Amygdala (tissue), 56 donors: ENCODE results near the gene TRIP6.

Experiments
- DNase-seq, 56 donors: peaks; one replicate each; lab custom pipeline; 2025; lab: John Stamatoyannopoulos, UW

Gene TRIP6, protein sequence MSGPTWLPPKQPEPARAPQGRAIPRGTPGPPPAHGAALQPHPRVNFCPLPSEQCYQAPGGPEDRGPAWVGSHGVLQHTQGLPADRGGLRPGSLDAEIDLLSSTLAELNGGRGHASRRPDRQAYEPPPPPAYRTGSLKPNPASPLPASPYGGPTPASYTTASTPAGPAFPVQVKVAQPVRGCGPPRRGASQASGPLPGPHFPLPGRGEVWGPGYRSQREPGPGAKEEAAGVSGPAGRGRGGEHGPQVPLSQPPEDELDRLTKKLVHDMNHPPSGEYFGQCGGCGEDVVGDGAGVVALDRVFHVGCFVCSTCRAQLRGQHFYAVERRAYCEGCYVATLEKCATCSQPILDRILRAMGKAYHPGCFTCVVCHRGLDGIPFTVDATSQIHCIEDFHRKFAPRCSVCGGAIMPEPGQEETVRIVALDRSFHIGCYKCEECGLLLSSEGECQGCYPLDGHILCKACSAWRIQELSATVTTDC

DNA sequence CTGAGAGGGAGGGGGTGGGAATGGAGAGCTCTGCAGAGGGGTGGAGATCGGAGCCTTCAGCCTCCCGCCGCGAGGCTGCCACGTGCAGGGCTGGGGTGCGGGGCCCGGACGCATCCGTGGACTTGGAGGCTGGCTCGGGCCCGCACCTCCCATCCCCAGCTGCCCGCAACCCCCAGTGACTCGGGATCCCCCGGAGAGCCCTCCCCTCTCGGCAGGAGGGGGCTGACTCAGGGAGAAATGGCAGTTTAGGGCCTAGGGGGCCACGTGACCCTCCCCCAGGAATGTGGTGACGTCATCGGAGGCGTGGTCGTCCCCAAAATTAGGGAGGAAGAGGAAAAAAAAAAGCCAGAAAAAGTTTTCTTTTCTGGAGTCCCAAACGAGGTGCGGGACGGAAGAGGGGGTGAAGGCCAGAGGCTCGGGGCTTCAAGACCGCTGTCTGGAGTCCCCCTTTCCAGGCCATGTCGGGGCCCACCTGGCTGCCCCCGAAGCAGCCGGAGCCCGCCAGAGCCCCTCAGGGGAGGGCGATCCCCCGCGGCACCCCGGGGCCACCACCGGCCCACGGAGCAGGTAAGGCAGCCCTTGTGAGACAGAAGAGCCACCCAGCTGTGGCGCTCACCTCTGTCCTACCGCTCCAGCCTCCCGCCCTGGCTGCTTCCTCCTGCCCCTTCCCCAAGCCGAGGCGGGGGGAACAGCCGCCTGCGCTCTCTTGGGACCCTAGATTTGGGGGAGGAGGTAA lies at the start of gene TRIP6:
Gene TRIP6, plus strand, starts transcription at position 348 of the 736 bp plus-strand sequence. Its CDS starts 111 bp downstream, at position 459.
- peak in 53 of 56 donors; percentile 15 to 88 (median 62) for DNase-seq

DNA sequence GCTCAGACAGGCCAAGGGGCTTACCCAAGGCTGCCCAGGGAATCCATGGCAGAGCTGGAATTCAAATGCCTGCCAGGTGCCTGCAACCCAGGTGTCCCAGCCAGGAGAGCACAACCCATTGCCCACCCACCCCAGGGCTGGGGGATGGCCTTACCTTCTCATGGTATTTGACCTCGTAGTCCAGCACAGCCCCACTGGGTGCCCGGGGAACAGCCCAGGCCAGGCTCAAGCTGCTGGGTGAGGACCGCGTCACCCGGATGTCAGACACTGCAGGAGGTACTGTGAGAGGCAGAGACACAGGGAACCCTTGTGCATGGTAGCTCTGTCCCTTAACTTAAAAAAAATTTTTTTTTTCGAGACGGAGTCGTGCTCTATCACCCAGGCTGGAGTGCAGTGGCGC lies 48.8 kb upstream of the TRIP6 start:
- no peak for DNase-seq

DNA sequence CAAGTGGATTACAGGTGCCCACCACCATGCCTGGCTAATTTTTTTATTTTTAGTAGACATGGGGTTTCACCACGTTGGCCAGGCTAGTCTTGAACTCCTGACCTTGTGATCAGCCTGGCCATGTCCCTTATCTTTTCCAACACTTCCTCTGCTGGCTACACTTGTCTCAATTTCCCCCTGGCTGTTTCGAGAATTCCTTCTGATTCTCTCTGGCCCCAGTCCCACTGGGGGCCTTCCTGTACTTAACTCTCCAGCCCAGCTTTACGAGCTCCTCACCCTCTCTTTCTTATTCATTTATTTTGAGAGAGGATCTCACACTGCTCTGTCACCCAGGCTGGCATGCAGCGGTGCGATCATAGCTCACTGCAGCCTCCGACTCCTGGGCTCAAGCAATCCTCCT lies 48.4 kb upstream of the TRIP6 start:
- DNase-seq, result no peak

DNA sequence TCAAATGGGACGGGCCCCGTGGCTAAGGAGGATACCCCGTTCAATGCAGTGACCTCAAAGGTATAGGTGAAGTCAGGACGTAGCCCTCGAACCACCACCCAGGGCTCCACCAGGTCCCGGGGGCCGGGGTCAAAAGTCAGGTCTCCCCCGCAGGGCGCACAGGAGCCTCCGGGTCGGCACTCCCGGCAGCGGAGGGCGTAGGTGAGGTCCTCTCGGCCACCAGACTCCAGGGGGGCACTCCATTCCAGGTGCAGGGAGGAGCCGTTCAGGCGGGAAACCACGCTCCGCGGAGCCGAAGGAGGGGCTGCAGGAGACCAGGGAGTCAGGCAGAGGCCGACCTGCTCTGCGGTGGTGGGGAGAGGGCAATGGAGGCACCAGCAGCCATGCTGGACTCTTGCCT lies 47.6 kb upstream of the TRIP6 start:
- DNase-seq, result no peak

DNA sequence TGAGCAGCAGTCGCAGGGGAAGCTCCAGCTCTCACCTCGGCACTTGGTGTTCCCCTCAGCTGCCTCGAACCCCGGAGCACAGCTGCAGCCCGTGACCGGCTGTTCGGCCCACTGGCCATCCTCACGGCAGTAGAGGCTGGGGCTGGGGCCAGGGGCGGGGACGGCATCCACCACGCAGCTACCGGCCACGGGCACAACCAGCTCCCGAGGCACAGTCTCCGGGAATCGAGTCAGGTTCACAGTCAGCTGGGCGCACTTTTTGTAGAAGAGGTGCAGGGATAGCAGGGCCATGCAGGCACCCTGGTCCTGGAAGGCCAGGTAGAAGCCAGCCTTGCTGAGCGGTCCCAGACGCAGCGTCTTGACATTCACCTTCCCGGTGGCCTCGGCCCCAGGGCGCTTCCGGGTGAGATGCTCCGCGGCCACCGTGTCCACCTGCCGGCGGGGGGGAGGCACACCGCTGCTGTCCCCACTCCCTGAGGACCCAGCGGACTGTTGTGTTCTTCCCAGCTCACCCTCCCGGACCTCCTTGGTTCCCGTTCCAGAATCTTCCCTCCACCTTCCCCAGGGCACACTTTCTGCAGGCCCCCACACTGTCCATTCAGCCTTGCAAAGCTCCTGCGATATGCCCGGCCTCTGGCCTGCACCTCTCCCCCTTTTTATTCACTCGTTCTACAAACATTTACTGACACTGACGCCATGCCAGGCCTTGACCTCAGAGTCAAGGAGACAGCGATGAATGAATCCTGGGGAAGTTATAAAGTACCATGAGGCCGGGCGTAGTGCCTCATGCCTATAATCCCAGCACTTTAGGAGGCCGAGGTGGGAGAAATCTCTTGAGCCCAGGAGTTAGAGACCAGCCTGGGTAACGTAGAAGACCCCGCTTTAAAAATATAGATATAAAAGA lies 44.7 kb upstream of the TRIP6 start:
- DNase-seq, result no peak

DNA sequence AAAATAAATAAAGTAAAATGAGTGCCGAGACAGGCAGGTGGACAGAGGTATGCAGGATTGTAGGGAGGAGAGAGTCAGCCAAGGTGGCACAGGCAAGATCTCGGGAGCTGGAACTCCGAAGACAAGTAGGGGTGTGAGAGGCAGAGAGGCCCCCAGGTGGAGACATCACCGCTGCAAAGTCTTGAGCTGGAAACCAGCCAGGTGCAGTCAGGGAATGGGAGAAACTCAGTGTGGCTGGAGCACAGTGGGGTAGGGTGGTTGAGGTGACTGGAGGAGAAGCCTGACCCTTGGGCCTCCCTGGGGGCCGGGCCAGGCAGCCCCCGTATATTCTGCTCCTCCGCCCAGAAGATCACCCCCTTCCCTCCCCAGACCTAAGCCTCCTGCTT lies 44.1 kb upstream of the TRIP6 start:
- DNase-seq, result no peak

DNA sequence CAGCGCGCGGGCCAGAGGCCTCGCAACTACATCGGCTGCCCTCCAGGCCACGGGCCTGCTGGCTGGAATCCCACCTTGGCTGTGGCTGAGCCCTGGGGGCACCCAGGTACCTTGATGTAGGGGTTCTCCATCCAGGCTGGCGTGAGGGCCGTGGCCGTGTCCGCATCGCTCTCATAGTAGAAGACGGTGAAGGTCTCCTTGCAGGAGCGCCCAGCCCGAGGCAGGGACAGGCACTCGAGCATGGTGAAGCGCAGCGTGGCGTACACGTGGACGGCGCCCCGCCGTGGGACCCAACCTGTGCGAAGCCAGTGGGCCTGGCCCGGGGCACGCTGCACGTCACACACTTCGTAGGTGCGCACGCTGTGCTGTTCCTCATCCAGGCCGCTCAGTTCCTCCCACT lies 43.7 kb upstream of the TRIP6 start:
- no peak for DNase-seq

DNA sequence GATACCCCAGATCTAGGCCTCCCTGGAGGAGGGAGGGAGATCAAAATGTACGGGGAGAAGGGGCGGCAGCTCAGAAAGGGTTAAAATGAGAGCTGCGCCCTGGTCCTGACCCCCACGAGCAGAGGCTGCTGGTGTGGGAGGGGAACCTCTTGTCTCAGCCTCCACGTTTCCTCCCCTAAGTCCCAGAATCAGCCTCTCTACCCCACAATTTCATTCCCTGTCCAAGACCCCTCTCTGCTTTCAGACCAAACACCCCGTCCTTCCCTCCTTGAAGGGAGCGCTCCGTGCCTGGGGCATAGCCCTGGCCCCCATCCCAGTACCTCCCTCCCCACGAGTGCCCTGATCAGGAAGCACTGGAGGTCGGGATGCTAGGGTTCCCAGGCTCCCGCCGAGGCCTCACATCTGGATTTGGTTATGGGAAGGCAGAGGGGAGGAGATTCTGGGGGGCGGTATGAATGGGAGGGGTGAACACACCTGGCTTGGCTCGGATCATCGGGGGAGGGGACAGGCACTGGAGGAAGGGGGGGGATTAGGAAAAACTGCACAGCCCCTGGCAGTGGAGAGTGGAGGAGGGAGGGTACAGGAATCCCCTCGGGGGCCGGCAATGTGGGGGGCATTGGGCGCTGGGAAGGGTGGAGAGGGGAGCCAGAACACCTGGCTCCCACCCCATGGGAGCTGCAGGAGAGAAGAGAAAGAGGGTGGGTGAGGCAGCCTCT lies 42.5 kb upstream of the TRIP6 start:
- DNase-seq, result no peak

DNA sequence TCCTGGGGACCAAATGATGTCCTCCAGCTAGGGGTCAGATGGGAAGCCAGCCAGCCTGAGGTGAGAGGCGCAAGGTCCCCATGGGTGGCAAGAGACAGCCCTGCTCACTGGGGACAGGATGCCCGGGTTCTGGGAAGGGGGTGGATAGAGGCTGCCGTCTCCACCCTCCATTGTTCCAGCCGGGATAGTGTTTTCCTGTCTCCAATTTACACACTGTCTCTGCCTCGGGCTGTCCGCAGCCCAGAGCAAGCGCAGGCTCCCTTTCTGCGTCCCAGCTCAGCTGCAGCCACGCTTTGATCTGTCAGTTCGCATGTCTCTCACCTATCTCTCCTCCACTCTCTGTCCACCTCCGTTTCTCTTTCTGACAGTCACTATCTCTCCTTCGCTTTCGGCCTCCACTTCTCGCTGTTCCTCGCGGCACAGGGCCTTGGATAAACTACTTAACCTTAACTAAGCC lies 41.9 kb upstream of the TRIP6 start:
- no peak for DNase-seq

DNA sequence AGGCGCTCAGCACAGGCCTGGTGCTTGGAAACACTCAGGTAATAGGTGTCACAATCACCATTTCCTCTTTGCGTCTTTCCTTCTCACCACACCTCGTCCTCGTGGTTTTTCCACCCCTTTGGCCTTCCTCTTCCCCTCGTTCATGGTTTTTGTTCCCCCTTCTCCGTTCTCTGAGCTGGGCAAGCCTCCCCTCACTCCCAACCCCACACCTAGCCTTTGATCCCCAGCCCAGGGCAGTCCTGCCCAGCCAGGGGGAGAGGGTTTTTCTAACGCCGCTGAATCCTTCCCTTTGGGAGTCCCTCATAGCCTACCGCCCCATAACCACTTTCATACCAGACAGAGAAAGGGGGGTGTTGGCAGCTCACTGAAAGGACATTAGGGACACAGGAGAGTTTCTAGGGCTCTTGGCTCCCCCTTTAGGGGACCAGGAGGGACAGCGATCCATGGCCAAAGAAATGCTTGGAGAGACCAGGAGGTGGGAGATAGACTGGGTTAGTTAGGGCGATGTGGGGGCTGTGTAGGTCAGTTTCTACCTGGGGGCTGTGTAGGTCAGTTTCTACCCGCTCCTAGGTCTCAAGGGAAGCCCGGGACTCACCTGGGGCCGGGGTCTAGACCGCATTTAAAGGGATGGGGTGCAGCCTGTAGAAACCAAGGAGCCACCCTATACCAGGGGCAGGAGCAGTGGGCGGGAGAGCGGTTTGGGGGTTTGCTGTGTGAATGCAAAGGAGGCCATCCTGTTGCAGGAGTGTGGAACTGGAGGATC lies 41.3 kb upstream of the TRIP6 start:
- no peak for DNase-seq

DNA sequence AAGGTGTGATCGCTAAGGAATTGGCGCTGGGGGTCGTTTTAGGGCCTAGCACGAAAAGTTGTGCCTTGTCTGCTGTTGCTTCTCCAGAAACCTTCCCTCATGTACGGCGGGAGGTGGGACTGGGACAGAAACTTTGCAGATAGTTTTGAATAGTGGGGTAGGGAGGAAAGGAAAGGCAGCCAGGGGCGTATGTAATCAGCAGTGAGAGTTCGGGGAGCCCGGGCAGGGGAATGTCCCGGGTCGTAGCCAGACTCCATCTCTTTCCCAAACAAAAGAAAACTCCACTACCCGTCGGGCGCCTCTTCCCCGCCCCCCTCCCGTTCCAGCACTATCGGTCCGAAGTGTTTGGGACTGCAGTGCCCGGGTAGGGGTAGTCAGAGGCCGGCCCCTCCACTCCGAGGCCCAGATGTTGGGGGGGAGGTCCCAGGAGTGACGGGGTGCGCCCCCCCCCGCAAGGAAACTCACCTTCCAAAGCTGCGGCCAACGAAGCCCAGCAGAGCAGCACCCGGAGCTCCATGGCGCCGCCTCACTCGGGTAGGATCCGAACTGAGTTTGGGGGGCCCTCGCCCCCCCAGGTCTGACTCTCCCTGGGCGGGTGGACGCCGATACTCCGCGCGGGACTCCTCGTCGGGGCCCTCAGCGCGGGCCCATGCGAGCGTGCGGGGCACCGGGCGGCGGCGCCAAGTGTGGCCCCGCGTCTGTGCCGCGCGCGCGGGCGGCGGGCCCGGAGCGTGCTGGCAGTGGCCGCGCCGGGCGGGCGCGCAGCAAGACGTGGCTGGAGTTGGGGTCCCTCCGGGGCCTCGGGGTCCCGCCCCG lies 40.5 kb upstream of the TRIP6 start:
- no peak for DNase-seq

DNA sequence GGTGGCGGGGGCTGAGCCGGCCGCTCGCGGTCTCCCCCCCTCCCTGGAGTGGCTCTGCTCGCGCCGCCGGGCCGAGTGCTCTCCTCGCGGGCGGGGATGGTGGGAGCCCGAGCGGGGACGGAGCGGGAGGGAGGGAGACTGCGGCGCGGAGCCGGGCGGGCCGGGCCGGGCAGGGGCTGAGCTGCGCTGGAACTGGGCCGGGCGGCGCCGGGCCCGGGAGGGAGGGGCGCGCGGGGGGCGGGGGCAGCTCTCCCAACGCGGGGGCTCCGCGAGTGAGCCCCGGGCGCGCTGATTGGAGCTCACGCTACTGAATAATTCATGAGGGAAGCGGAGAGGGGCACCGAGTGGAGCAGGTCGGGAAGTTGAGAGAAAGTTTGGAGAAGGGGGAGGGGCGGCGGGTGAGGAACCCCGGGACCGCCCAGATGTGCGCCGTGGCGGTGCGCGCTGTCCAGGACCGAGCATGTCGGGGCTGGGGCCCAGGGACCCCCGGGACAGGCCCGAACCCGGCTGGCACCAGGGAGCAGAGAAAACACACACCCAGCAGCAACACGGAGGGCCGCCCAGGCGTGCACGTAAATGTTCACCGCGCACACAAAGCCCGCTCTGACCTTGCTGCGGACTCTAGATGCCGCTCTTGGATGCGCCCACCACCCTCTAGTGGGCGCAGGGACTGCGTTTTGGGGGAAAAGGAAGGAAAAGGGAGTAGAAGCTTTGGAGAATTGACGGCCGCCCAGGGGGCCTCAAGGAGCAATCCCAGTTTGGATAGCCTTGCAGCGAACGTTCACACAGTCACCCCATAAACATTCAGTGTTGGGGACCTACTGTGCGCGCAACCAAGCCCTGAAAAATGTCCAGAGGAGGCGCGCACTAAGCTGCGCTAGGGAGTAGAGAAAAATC lies 39.6 kb upstream of the TRIP6 start, which contains the start of gene EPHB4:
Gene EPHB4, minus strand, starts transcription at position 194 of the 897 bp plus-strand sequence. CDS start 493 bp downstream, outside the sequence.
- peak in 10 of 56 donors; percentile 3 to 59 (median 18) for DNase-seq

DNA sequence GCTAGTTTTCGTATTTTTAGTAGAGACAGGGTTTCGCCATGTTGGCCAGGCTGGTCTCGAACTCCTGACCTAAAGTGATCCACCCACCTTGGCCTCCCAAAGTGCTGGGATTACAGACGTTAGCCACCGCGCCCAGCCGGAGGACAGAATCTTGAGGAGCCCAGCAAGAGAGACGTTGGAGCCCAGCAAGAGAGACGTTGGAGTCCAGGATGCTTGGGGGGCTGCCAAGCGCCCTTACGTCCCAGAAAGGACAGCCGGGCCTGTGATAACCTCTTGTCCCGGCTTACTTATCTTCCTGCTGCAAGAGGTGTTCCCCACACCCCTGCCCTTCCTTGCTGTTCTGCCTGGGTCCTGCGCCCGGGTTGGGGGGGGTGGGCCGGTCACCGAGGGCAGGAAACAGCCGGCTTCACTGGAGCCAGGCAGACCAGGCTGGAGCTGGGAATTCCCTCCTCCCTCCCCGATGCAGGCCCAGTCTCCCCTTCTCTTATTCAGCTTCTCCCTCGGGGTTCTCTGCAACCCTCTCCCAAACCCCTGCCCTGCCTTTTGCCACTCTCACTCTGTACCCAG lies 38.0 kb upstream of the TRIP6 start:
- DNase-seq, result no peak

DNA sequence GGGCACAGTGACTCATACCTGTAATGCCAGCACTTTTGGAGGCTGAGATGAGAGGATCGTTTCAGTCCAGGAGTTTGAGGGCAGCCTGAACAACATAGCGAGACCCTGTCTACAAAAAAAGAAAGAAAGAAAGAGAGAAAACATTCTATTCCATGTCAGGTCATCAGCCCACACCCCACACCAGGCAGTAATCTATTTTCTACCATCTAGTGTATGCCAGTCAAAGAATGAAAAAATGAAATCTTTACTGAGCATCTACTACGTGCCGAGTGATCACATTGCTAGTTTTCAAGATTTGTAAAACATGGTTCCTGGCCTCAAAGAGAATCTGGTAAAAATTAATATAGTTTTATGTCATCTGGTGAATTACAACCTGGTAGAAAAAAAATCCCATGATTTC lies 36.8 kb upstream of the TRIP6 start:
- no peak for DNase-seq

DNA sequence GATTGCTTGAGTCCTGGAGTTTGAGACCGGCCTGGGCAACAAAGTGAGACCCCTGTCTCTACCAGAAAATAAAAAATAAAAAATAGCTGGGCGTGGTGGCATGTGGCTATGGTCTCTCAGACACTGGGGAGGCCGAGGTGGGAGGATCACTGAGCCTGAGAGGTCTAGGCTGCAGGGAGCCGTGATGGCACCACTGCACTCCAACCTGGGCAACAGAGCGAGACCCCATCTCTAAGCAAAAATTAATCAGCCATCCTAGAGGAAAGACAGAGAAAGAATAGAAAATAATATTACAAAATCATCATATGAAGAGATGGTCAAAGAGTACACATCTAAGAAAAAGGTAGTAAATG lies 34.9 kb upstream of the TRIP6 start:
- no peak for DNase-seq

DNA sequence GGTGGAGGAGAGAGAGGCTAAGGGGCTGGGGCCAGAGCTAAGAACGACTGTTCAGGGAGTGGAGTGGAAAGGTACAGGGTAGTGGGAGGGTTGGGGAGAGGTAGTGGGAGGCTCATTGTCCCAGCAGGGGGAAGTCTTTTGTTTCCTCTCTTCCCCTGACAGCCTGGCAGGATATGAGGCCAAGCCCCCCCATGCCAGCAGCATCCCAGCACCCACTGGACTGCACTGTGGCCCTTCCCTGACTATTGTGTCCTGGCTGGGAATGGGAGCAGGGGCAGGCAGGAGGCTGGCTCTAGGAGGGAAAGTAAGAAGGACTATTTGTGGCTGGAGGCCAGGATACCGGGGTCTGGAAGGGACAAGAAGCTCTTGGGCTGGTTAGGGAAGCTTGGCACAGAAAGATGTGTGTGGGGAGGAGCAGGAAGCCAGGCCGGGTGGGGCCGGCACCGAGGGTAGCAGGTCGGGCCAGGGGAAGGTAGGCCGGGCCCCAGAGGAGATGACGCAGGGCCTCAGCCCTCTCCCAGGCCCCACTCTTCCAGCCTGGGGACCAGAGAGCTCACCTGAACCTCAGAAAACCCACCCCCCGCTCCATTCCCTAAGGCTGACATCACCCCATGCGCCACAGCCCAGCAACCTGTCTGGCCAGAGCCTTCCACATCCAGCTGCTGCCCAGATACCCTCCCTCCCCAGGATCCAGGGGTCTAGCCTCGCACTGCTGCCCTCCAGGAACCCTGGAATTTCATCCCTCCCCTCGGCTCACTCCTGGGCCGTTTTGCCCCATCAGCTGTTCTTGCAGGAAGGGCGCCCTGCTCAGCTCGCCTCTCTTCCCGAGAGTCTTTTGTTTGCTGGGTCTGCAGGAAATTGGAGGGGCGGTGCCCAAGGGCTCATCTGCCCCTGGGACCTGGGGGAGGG lies 31.0 kb upstream of the TRIP6 start:
- DNase-seq, result no peak
